H9 (cell line): Measurements from ENCODE around the gene STYXL1. TPM values are rescaled to one million over a fixed set of nuclear protein-coding genes. Genes with fewer than 3 reads are reported as not detected.

Experiments
- DNase-seq: peaks from one replicate; pipeline ENCODE4 v3.0.0-alpha.2; 2017
- H2AFZ ChIP-seq: one replicate; pipeline ENCODE4 v1.6.1; 2013; ENCODE audit warnings: mild to moderate bottlenecking, low read length, control low read depth, moderate library complexity
- H2AK5ac ChIP-seq: 2 replicates; pipeline ENCODE4 v1.6.1; 2013; ENCODE audit warnings: low read length, control low read depth, mixed read lengths; ENCODE audit not compliant: insufficient read length
- H2BK120ac ChIP-seq: one replicate; pipeline ENCODE4 v1.6.1; 2013; ENCODE audit warnings: low read depth, mild to moderate bottlenecking, low read length, control low read depth, inconsistent platforms; ENCODE audit not compliant: poor library complexity, severe bottlenecking
- H2BK12ac ChIP-seq: 2 replicates; pipeline ENCODE4 v1.6.1; 2013; ENCODE audit warnings: low read length, control low read depth, mixed read lengths, low read depth; ENCODE audit not compliant: insufficient read length
- H2BK15ac ChIP-seq: 2 replicates; pipeline ENCODE4 v1.6.1; 2013; ENCODE audit warnings: low read depth, low read length, control low read depth
- H2BK20ac ChIP-seq: one replicate; pipeline ENCODE4 v1.6.1; 2013; ENCODE audit warnings: low read depth, mild to moderate bottlenecking, low read length, control low read depth, inconsistent platforms; ENCODE audit not compliant: poor library complexity, severe bottlenecking
- H2BK5ac ChIP-seq: 2 replicates; pipeline ENCODE4 v1.6.1; 2013; ENCODE audit warnings: low read length, control low read depth, mixed read lengths; ENCODE audit not compliant: insufficient read length
- H3K14ac ChIP-seq: 2 replicates; pipeline ENCODE4 v1.6.1; 2013; ENCODE audit warnings: low read length, control low read depth; ENCODE audit not compliant: insufficient read depth
- H3K18ac ChIP-seq: 2 replicates; pipeline ENCODE4 v1.6.1; 2013; ENCODE audit warnings: low read depth, mild to moderate bottlenecking, mixed read lengths, low read length, control low read depth; ENCODE audit not compliant: insufficient read length
- H3K23ac ChIP-seq: 2 replicates; pipeline ENCODE4 v1.6.1; 2013; ENCODE audit warnings: low read length, control low read depth, mixed read lengths, low read depth; ENCODE audit not compliant: insufficient read length
- H3K23me2 ChIP-seq: 2 replicates; pipeline ENCODE4 v1.6.1; 2013; ENCODE audit warnings: low read depth, mild to moderate bottlenecking, mixed read lengths, low read length, control low read depth; ENCODE audit not compliant: insufficient read length, poor library complexity, severe bottlenecking
- H3K27ac ChIP-seq: 2 replicates; pipeline ENCODE4 v1.5.1; 2013; ENCODE audit warnings: low read length, control low read depth, mixed read lengths, low read depth; ENCODE audit not compliant: insufficient read length
- H3K27me3 ChIP-seq: 2 replicates; pipeline ENCODE4 v1.6.1; 2013; ENCODE audit warnings: low read length, control low read depth, inconsistent platforms; ENCODE audit not compliant: insufficient read depth
- H3K4ac ChIP-seq: 2 replicates; pipeline ENCODE4 v1.6.1; 2013; ENCODE audit warnings: low read depth, mild to moderate bottlenecking, control low read depth, inconsistent platforms, low read length, moderate library complexity
- H3K4me1 ChIP-seq: 2 replicates; pipeline ENCODE4 v1.6.1; 2013; ENCODE audit warnings: low read length, control low read depth, inconsistent platforms; ENCODE audit not compliant: insufficient read depth
- H3K4me2 ChIP-seq: 2 replicates; pipeline ENCODE4 v1.6.1; 2013; ENCODE audit warnings: low read length, control low read depth, mixed read lengths; ENCODE audit not compliant: insufficient read length, insufficient read depth
- H3K56ac ChIP-seq: 2 replicates; pipeline ENCODE4 v1.6.1; 2013; ENCODE audit warnings: low read depth, mild to moderate bottlenecking, mixed read lengths, low read length, control low read depth; ENCODE audit not compliant: insufficient read length
- H3K79me1 ChIP-seq: 2 replicates; pipeline ENCODE4 v1.6.1; 2013; ENCODE audit warnings: low read depth, mild to moderate bottlenecking, moderate library complexity, low read length, control low read depth, inconsistent platforms; ENCODE audit not compliant: insufficient read depth, poor library complexity, severe bottlenecking
- H3K79me2 ChIP-seq: 2 replicates; pipeline ENCODE4 v1.6.1; 2013; ENCODE audit warnings: low read length, control low read depth, inconsistent platforms; ENCODE audit not compliant: insufficient read depth
- H3K9ac ChIP-seq: 2 replicates; pipeline ENCODE4 v1.6.1; 2013; ENCODE audit warnings: low read length, control low read depth, mixed read lengths; ENCODE audit not compliant: insufficient read length; ENCODE audit errors: extremely low read depth
- H3K9me3 ChIP-seq: one replicate; pipeline ENCODE4 v1.6.1; 2013; ENCODE audit warnings: low read depth, low read length, inconsistent platforms; ENCODE audit not compliant: control insufficient read depth
- H3T11ph ChIP-seq: one replicate; pipeline ENCODE4 v1.6.1; 2013; ENCODE audit warnings: mild to moderate bottlenecking, low read length, control low read depth, inconsistent platforms
- H4K20me1 ChIP-seq: one replicate; pipeline ENCODE4 v1.6.1; 2013; ENCODE audit not compliant: control insufficient read depth, insufficient read length, insufficient read depth
- H4K5ac ChIP-seq: 2 replicates; pipeline ENCODE4 v1.6.1; 2013; ENCODE audit warnings: low read depth, mild to moderate bottlenecking, mixed read lengths, low read length, control low read depth; ENCODE audit not compliant: insufficient read length
- H4K8ac ChIP-seq: replicated peaks from 2 replicates; pipeline ENCODE4 v1.6.1; 2013; ENCODE audit warnings: low read length, control low read depth, mixed read lengths, low read depth; ENCODE audit not compliant: insufficient read length
- H4K91ac ChIP-seq: 2 replicates; pipeline ENCODE4 v1.6.1; 2013; ENCODE audit warnings: low read depth, mild to moderate bottlenecking, moderate library complexity, mixed read lengths, low read length, control low read depth; ENCODE audit not compliant: insufficient read length
- H3K27ac Mint-ChIP-seq, 3 experiments: 2 replicates in 2 of 3; 3 replicates in 1 of 3; pipeline ENCODE4 v1.8.0; 2020 to 2021; ENCODE audit warnings: mixed read lengths in 3 of 3, mild to moderate bottlenecking in 1 of 3, moderate library complexity in 1 of 3
- H3K27me3 Mint-ChIP-seq: 2 replicates; pipeline ENCODE4 v1.8.0; 2021; ENCODE audit warnings: low read depth, mild to moderate bottlenecking, moderate library complexity, mixed read lengths
- H3K36me3 Mint-ChIP-seq, 3 experiments: 2 replicates in 2 of 3; 3 replicates in 1 of 3; pipeline ENCODE4 v1.8.0; 2020 to 2021; ENCODE audit warnings: low read depth in 3 of 3, mixed read lengths in 3 of 3; ENCODE audit not compliant: insufficient read depth in 1 of 3
- H3K4me1 Mint-ChIP-seq, 2 experiments: 2 replicates each; pipeline ENCODE4 v1.8.0; 2020; ENCODE audit warnings: mixed read lengths in 2 of 2
- H3K4me3 Mint-ChIP-seq, 2 experiments: 2 replicates in 1 of 2; 3 replicates in 1 of 2; pipeline ENCODE4 v1.8.0; 2020 to 2021; ENCODE audit warnings: mild to moderate bottlenecking in 2 of 2, mixed read lengths in 2 of 2, moderate library complexity in 1 of 2
- H3K9me3 Mint-ChIP-seq, 2 experiments: 2 replicates in 1 of 2; 3 replicates in 1 of 2; pipeline ENCODE4 v1.8.0; 2020; ENCODE audit warnings: mild to moderate bottlenecking in 2 of 2, mixed read lengths in 2 of 2, moderate library complexity in 1 of 2
- WGBS: extraction: QIAGEN DNeasy Blood & Tissue Kit; methylation state at CpG from one replicate; pipeline ENCODE4 v1.1.7; 2013; ENCODE audit warnings: missing lambda C conversion rate, low lambda C conversion rate, mixed read lengths; ENCODE audit not compliant: insufficient read length; ENCODE audit errors: extremely low coverage; 5-methylcytosine and 5-hydroxymethylcytosine counted together
- total RNA-seq: library from RNA; stranded (reverse); gene quantifications from 2 replicates; pipeline ENCODE4 v1.2.1, GENCODE V29; 2021
- TF ChIP-seq, protein P1 (sequence below): fragments of 200-600 bp; sonication (generic); conservative IDR thresholded peaks from 3 replicates; pipeline ENCODE4 v1.8.0; 2021; ENCODE audit warnings: antibody characterized with exemption, mild to moderate bottlenecking

Gene STYXL1
- total RNA-seq, 1 experiment from 2014 or later = 38.7 TPM

DNA sequence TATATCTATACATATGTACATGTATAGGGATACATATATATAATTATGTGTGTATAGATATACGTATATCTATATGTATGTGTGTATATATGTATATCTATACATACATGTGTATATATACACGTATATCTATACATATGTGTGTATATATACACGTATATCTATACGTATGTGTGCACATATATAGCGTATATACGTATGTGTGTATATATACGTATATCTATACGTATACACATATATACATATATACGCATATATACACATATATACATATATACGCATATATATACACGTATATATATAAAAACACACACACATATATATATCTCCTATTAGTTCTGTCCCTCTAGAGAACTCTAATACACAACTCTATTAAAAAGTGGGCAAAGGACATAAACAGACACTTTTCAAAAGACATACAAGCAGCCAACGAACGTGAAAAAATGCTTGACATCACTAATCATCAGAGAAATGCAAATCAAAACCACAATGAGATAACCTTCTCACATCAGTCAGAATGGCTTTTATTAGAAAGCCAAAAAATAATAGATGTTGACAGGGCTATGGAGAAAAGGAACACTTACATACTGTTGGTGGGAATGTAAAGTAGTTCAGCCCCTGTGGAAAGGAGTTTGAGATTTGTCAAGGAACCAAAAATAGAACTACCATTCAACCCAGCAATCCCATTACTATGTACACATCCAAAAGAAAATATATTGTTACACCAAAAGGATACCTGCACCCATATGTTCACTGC is 31.4 kb downstream of the STYXL1 start:
- H4K5ac ChIP-seq = no peak overlapping the region
- H3K27me3 ChIP-seq = no peaks in the 10 kb centered on the region
- no peaks in the 10 kb centered on the region for H3K4me1 Mint-ChIP-seq
- DNase-seq = no peak
- H3K79me1 ChIP-seq = no peaks in the 10 kb centered on the region
- no peak overlapping the region for H3K18ac ChIP-seq
- H2BK12ac ChIP-seq = no peak overlapping the region
- no peak overlapping the region for H2BK5ac ChIP-seq
- no peak overlapping the region for H2BK20ac ChIP-seq
- H3K4ac ChIP-seq = no peak overlapping the region
- TF ChIP-seq, protein P1, sequence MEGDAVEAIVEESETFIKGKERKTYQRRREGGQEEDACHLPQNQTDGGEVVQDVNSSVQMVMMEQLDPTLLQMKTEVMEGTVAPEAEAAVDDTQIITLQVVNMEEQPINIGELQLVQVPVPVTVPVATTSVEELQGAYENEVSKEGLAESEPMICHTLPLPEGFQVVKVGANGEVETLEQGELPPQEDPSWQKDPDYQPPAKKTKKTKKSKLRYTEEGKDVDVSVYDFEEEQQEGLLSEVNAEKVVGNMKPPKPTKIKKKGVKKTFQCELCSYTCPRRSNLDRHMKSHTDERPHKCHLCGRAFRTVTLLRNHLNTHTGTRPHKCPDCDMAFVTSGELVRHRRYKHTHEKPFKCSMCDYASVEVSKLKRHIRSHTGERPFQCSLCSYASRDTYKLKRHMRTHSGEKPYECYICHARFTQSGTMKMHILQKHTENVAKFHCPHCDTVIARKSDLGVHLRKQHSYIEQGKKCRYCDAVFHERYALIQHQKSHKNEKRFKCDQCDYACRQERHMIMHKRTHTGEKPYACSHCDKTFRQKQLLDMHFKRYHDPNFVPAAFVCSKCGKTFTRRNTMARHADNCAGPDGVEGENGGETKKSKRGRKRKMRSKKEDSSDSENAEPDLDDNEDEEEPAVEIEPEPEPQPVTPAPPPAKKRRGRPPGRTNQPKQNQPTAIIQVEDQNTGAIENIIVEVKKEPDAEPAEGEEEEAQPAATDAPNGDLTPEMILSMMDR = no peak
- no peaks in the 10 kb centered on the region for H4K20me1 ChIP-seq
- no peak overlapping the region for H4K91ac ChIP-seq
- H3K27me3 Mint-ChIP-seq = no peaks in the 10 kb centered on the region
- H3K4me1 ChIP-seq = no peaks in the 10 kb centered on the region
- no peak overlapping the region for H3K4me3 Mint-ChIP-seq
- H3K14ac ChIP-seq = no peak overlapping the region
- no peak overlapping the region for H3K27ac Mint-ChIP-seq
- no peak overlapping the region for H2BK15ac ChIP-seq
- H3T11ph ChIP-seq = no peak overlapping the region
- H3K23ac ChIP-seq = no peak overlapping the region
- H3K23me2 ChIP-seq = no peaks in the 10 kb centered on the region
- no peaks in the 10 kb centered on the region for H3K9me3 ChIP-seq
- no peak overlapping the region for H4K8ac ChIP-seq
- H3K9ac ChIP-seq = no peak overlapping the region
- H3K79me2 ChIP-seq = no peaks in the 10 kb centered on the region
- H2BK120ac ChIP-seq = no peak overlapping the region
- no peaks in the 10 kb centered on the region for H3K9me3 Mint-ChIP-seq
- H3K56ac ChIP-seq = no peak overlapping the region
- peaks cover 17 to 39% (median 23%) of the 10 kb centered on the region in 3 experiments; a peak in 6 of 7 replicates for H3K36me3 Mint-ChIP-seq
- no peak overlapping the region for H3K27ac ChIP-seq
- H2AFZ ChIP-seq = no peak overlapping the region
- WGBS = 91% methylated on average over 3 of the region's 13 CpGs
- no peak overlapping the region for H3K4me2 ChIP-seq
- H2AK5ac ChIP-seq = no peak overlapping the region
